Measurements from ENCODE around the gene ZNF879. TPM values are rescaled to one million over a fixed set of nuclear protein-coding genes. Genes with fewer than 3 reads are reported as not detected.

Gene ZNF879
- total RNA-seq (2022; extraction: Qiagen RNA extraction; ENCODE audit: low read depth) = 0.30 to 0.65 TPM (median 0.63 TPM) in 5 replicates

DNA sequence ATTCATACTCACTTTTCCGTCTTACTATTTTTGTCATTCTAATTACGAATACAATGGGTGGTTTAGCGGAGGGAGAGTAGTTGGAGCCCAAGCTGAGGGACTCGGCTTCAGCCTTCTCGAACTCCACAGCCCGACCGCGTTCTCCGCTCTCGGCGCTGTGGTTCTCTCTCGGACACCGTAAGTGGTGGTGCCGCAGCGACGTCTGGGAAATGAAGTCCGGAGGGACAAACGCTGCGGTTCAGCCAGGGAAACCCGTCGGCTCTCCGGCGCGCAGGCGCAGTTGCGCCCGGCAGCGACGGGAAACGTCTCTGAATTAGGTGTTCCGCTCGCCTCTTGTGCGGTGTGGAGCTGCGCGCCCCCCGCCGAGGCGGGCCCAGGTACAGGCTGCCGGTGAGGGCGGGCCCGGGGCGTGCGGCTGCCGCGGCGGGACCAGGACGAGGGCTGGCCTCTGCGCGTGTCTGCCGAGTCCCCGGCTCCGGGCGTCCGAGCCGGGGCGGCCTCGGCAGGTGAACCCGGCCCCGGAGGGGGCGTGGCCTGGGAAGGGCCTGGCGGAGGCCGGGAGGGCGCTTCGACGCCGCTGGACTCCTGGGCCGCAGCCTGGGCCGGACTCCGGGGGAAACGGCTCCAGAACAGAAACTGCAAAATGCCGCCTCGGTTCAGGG lies at the start of gene ZNF879:
Gene ZNF879 (plus strand): TSS at position 277 of the 662 bp plus-strand sequence. CDS start 1,201 bp downstream, outside the sequence.

DNA sequence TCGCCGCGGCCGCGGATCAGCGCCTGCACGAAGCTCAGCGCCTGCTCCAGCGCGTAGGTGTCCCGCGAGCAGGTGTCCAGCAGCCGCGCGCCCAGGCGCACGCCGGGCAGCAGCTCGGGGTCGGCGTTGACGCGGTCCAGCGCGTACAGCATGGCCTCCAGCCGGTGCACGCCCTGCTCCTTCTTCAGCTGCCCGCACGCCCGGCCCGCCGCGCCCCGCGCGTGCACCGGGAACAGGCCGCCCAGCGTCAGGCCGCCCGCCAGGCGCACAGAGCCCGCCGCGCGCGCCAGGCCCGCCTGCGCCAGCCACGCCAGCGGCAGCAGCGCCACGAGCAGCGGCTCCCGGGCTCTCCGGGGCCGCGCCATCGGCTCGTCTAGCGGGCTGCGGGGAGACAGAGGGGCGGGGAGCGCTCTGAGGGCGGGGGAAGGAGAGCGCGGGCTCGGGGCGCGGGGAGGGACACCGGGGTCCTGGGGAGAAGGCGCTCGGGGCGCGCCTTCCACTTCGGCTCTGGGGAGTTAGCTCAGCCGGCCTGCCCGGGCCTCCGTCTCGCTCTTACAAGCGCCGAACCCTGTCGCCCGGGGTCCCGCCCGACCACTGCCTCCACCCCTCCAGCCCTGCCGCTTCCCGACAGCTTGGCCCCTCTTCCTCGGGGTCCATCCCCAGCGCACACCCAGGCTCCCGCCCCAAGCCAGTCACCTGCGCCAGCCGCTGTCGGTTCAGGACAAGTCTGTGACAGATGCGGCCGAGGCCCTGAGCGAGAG lies 28.8 kb upstream of the ZNF879 start, which contains the start of gene GRM6:
Gene GRM6 (minus strand): TSS at position 741 of the 761 bp plus-strand sequence. CDS start 376 bp downstream, at position 365.

DNA sequence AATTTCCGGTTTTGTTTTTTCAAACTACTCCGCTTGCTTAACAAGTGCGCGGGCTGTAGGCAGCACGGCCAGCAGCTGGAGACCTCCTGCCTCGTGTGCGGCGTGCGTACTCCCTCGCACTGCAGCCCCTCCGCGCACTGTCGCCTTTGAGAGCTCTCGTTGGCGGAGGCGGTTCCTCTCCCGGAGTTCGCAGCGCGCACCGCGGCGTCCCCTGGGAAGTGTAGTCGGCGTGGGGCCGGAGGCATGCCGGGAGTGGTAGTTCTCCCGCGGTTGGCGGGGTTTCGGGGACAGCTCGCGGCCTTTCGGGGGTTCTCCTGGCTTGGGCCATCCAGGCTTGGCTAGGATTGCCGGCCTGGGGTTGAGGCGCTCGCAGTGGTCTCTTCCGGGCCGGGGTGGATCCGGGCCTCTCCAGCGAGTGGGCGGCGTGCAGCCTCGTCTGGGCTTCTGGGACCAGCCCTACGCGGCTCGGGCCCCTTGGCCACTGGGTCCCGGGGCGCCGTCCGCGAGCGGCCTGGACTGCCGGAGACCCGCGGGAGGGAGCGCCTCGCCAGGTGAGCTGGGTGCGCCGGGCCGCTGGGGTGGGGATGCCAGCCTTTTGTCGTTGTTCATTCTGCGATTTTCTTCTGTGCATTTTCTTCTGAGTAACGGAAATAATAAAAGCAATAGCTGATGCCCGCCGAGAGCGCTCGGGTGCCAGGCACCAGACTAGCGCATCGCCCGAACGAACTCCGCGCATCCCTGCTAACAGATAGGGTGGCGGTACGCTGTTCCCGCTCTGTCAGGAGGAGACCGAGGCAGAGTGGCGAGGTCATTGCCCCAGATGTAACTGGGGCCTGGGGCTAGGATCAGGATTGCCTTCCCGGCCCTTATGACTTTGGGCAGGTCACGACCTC lies 36.8 kb downstream of the ZNF879 start, which contains the start of gene ZNF354C:
Gene ZNF354C (plus strand): TSS at position 258 of the 893 bp plus-strand sequence. CDS start 1,696 bp downstream, outside the sequence.

Other genes starting within 250 kb of the ZNF879 start
- gene ZNF354B, start 163.9 kb upstream of the ZNF879 start, total RNA-seq (2022; extraction: Qiagen RNA extraction; ENCODE audit: low read depth) = 3.1 to 6.1 TPM (median 5.2 TPM) in 5 replicates
- gene ZFP2, start 127.9 kb upstream of the ZNF879 start, total RNA-seq (2022; extraction: Qiagen RNA extraction; ENCODE audit: low read depth) = not detected in 5 replicates
- not detected in 5 replicates for gene ZNF454, start 82.6 kb upstream of the ZNF879 start, total RNA-seq (2022; extraction: Qiagen RNA extraction; ENCODE audit: low read depth)
- not detected in 5 replicates for gene GRM6, start 28.5 kb upstream of the ZNF879 start, total RNA-seq (2022; extraction: Qiagen RNA extraction; ENCODE audit: low read depth)
- 0.53 to 0.97 TPM (median 0.84 TPM) in 5 replicates for gene ZNF354C, start 36.6 kb downstream of the ZNF879 start, total RNA-seq (2022; extraction: Qiagen RNA extraction; ENCODE audit: low read depth)